Left lung (tissue), 10 donors: ENCODE data around the gene HCAR2. TPM values are rescaled to one million over a fixed set of nuclear protein-coding genes. Genes with fewer than 3 reads are reported as not detected.
A peak's percentile ranks its signal among the peaks of the same experiment; 100 is the strongest.
"Not testable (repeated sequence)": the region's sequence is repeated elsewhere in the genome, so short reads cannot be mapped to it uniquely, and the experiment has no call there.

Source experiments
- ATAC-seq: fragments of 200-7000 bp; cut with Tn5 transposase; one replicate; pipeline ENCODE4 v1.9.1; 2020; ENCODE audit warnings: moderate library complexity
- DNase-seq, 4 donors: peaks; one replicate each; pipeline ENCODE4 v3.0.0-alpha.2; 2013 to 2020
- H3K27ac ChIP-seq, 2 donors: fragments of 200-600 bp; sonication (generic) in 1 of 2; one replicate each; pipeline versions ENCODE4 v1.5.0 to v1.8.0; 2020 to 2021
- H3K27me3 ChIP-seq, 2 donors: fragments of 200-600 bp; sonication (generic) in 1 of 2; one replicate each; pipeline versions ENCODE4 v1.5.0 to v1.8.0; 2020 to 2021
- H3K36me3 ChIP-seq, 2 donors: fragments of 200-600 bp; sonication (generic) in 1 of 2; one replicate each; pipeline versions ENCODE4 v1.5.0 to v1.8.0; 2020 to 2021
- H3K4me1 ChIP-seq, 2 donors: fragments of 200-600 bp; one replicate each; pipeline ENCODE4 v1.8.0; 2021
- H3K4me3 ChIP-seq, 2 donors: fragments of 200-600 bp; sonication (generic) in 1 of 2; one replicate each; pipeline versions ENCODE4 v1.5.0 to v1.8.0; 2020 to 2021; ENCODE audit warnings: mild to moderate bottlenecking in 1 of 2
- H3K9me3 ChIP-seq, 2 donors: fragments of 200-600 bp; sonication (generic) in 1 of 2; one replicate each; pipeline versions ENCODE4 v1.5.0 to v1.8.0; 2020 to 2021
- CTCF ChIP-seq, 2 donors: fragments of 200-600 bp; sonication (generic) in 1 of 2; IDR thresholded peaks; one replicate each; pipeline versions ENCODE4 v1.5.0 to v1.8.0; 2021; ENCODE audit warnings: antibody characterized with exemption in 2 of 2
- intact Hi-C, 2 donors: fragments of 100-400 bp; cut with DNase I; formaldehyde crosslinking; loops; one replicate each; pipeline versions ENCODE4 v1.11.2 to v1.14.2; 2022
- polyA plus RNA-seq, 6 donors: library from polyadenylated mRNA; unstranded; fragments of 120-200 nt; gene quantifications; one replicate each; pipeline ENCODE4 v1.2.1, GENCODE V29; 2013; ENCODE audit not compliant: insufficient read length in 6 of 6
- total RNA-seq, 2 donors: library from RNA; stranded (reverse); fragmentation: NEBNext Ultra II Directional; extraction: Animal tissue kit (Norgen Biotek cat#: 25700); gene quantifications; one replicate each; pipeline ENCODE4 v1.2.1, GENCODE V29; 2021
- donor health status: DM: no; HTN: yes; CAD: no.
- donor health status: DM: no; HTN: no; CAD: no.

HCAR2 gene
- total and polyA plus RNA-seq, 8 donors: 0.10 to 5.1 (median 0.25) TPM

GRCh38 chr12:122710341-122710740, 7.2 kb upstream of the HCAR2 start:
- H3K4me1 ChIP-seq, H3K27me3 ChIP-seq, H3K27ac ChIP-seq, H3K9me3 ChIP-seq, H3K36me3 ChIP-seq, DNase-seq, H3K4me3 ChIP-seq, intact Hi-C loops, ATAC-seq: not testable (repeated sequence)

- H3K27me3 ChIP-seq, ATAC-seq, H3K4me1 ChIP-seq, H3K4me3 ChIP-seq, DNase-seq, H3K27ac ChIP-seq, H3K9me3 ChIP-seq, H3K36me3 ChIP-seq, intact Hi-C loops: not testable (repeated sequence)
Observed at GRCh38 chr12:122709287-122709686, 6.1 kb upstream of the HCAR2 start.

GRCh38 chr12:122703841-122704240, 684 bp upstream of the HCAR2 start:
- H3K4me1 ChIP-seq, DNase-seq, H3K9me3 ChIP-seq, H3K36me3 ChIP-seq, H3K27ac ChIP-seq, intact Hi-C loops, ATAC-seq, H3K27me3 ChIP-seq, H3K4me3 ChIP-seq: not testable (repeated sequence)

GRCh38 chr12:122701481-122701880, 1.7 kb downstream of the HCAR2 start:
- H3K4me1 ChIP-seq, H3K36me3 ChIP-seq, H3K27me3 ChIP-seq, H3K9me3 ChIP-seq, H3K27ac ChIP-seq, DNase-seq, H3K4me3 ChIP-seq, intact Hi-C loops, ATAC-seq: not testable (repeated sequence)

- peak; percentile 46 for ATAC-seq
- H3K9me3 ChIP-seq, H3K36me3 ChIP-seq, intact Hi-C loops, H3K4me1 ChIP-seq, H3K27me3 ChIP-seq, H3K4me3 ChIP-seq, DNase-seq, H3K27ac ChIP-seq: not testable (repeated sequence)
Observed at GRCh38 chr12:122700038-122700710, 3.0 kb downstream of the HCAR2 start.

- intact Hi-C loops, H3K27me3 ChIP-seq, H3K4me3 ChIP-seq, DNase-seq, H3K9me3 ChIP-seq, H3K36me3 ChIP-seq, H3K4me1 ChIP-seq, ATAC-seq, H3K27ac ChIP-seq: not testable (repeated sequence)
Observed at GRCh38 chr12:122696922-122697321, 6.2 kb downstream of the HCAR2 start.

- no peak overlapping the region for H3K27ac ChIP-seq
- no peak for ATAC-seq
- TF ChIP-seq CTCF (IDR thresholded peaks at IDR 0.05): no peak
- H3K36me3 ChIP-seq: no peaks in the 10 kb centered on the region
- intact Hi-C loops: no loop called here
- H3K9me3 ChIP-seq: no peaks in the 10 kb centered on the region
- no peaks in the 10 kb centered on the region for H3K27me3 ChIP-seq
- no peak overlapping the region for H3K4me3 ChIP-seq
- no peaks in the 10 kb centered on the region for H3K4me1 ChIP-seq
- DNase-seq: no peak
Observed at GRCh38 chr12:122691566-122691965, 11.6 kb downstream of the HCAR2 start.

- no peak for DNase-seq
- ATAC-seq: peak; percentile 57
- Histone ChIP-seq H3K27ac (no peak overlapping the region), H3K4me3 (no peak overlapping the region), H3K36me3 (no peaks in the 10 kb centered on the region), H3K27me3 (no peaks in the 10 kb centered on the region), H3K9me3 (no peaks in the 10 kb centered on the region), H3K4me1 (no peaks in the 10 kb centered on the region)
- TF ChIP-seq CTCF (IDR thresholded peaks at IDR 0.05): no peak
- intact Hi-C loops: no loop called here
Observed at GRCh38 chr12:122688291-122688690, 14.9 kb downstream of the HCAR2 start.
